ENCODE measurements around the gene NAT9. TPM values are rescaled to one million over a fixed set of nuclear protein-coding genes. Genes with fewer than 3 reads are reported as not detected.

NAT9 gene
- total RNA-seq, 1 donor from 2014 or later = 48.9 TPM

DNA sequence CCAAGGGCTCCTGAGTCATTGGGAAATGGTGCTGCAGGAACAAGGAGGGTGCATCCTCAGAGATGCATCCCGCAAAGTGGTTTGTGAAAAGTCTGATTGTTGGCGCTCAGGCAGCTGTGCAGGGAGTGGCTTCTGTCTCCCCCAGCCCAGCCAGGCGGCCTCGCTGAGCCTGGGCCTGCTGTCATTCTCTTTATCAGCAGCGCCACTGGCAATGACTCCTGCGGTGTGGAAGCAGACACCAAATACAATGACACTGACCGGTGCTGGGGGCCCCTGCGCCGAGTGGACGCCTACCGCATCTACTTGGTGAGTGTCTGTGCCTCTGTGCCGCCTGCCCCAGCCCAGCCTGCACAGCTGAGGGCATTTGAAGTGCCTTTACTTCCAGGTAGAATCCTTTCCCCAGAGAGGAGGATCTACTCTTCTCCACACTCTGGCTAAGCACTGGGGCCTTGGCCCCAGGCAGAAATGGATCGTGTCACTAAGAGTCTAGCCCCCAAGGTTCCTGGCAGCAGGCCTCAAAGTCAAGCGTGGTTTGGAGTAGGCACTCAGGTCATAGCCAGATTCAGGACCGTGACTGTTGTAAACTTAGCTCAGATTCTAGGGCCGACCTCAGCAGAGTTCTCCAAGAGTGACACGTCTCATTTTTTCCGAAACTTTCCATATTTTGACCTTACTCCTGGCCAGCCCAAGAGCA is 19.3 kb upstream of the NAT9 start:
- no peak for DNase-seq (ENCODE audit: low spot score)
- Mint-ChIP-seq H3K9me3 (ENCODE audit: low read depth) (no peaks in the 10 kb centered on the region), H3K36me3 (ENCODE audit: low read depth) (peaks cover 38% of the 10 kb centered on the region), H3K4me3 (ENCODE audit: unreplicated experiment) (no peak overlapping the region), H3K27me3 (ENCODE audit: low read depth) (no peaks in the 10 kb centered on the region), H3K27ac (ENCODE audit: unreplicated experiment) (no peak overlapping the region), H3K4me1 (ENCODE audit: low read depth) (no peaks in the 10 kb centered on the region)
- TF ChIP-seq, protein P1, sequence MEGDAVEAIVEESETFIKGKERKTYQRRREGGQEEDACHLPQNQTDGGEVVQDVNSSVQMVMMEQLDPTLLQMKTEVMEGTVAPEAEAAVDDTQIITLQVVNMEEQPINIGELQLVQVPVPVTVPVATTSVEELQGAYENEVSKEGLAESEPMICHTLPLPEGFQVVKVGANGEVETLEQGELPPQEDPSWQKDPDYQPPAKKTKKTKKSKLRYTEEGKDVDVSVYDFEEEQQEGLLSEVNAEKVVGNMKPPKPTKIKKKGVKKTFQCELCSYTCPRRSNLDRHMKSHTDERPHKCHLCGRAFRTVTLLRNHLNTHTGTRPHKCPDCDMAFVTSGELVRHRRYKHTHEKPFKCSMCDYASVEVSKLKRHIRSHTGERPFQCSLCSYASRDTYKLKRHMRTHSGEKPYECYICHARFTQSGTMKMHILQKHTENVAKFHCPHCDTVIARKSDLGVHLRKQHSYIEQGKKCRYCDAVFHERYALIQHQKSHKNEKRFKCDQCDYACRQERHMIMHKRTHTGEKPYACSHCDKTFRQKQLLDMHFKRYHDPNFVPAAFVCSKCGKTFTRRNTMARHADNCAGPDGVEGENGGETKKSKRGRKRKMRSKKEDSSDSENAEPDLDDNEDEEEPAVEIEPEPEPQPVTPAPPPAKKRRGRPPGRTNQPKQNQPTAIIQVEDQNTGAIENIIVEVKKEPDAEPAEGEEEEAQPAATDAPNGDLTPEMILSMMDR (IDR thresholded peaks at IDR 0.05) = no peak

GRCh38 chr17:74792586-74793105 is 16.5 kb upstream of the NAT9 start:
- H3K4me1 Mint-ChIP-seq (ENCODE audit: low read depth) = no peaks in the 10 kb centered on the region
- H3K27ac Mint-ChIP-seq (ENCODE audit: unreplicated experiment) = no peak overlapping the region
- TF ChIP-seq, protein P1 (IDR thresholded peaks at IDR 0.05) = no peak
- no peaks in the 10 kb centered on the region for H3K27me3 Mint-ChIP-seq (ENCODE audit: low read depth)
- H3K36me3 Mint-ChIP-seq (ENCODE audit: low read depth) = peaks cover 30% of the 10 kb centered on the region
- H3K9me3 Mint-ChIP-seq (ENCODE audit: low read depth) = no peaks in the 10 kb centered on the region
- no peak overlapping the region for H3K4me3 Mint-ChIP-seq (ENCODE audit: unreplicated experiment)
- DNase-seq (ENCODE audit: low spot score) = no peak

DNA sequence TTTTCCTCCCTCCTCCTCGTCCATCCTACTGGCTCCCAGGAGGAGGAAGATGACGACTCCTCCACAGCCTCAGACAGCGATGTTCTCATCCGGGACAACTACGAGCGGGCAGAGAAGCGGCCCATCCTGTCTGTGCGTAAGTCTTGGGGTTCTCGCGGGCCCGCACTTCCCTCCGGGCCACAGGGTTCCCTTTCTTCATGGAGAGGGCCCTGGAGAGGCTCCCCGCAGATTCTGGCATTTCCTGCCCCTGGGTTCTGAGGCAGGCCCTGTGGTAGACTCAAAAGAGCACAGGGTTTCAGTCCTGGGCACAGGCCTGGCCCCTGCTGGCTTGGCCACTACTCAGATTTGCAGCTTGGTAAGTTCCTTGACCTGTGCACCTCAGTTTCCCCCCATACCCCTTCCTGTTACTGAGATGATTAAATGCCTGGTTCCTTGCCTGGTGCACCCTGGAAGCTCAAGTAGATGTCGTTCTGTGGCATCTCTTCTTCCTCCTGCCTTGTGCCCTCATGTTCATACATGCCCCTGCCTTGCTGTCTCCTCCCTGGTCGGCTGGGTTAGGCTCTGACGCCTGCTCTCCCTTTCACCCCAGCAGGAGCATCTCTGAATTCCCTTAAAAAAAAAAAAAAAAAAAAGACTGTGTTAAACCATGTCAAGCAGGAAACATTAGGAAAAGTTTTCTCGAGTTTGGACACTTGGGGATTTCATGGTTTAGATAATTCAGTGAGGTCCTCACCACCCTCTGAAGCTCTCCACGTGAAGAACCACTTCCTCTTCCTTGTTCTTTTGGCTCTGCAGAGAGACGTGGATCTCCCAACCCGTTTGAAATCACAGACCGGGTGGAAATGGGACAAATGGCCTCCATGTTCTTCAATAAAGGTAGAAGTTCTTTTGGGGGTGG is 14.3 kb upstream of the NAT9 start:
- no peak overlapping the region for H3K27ac Mint-ChIP-seq (ENCODE audit: unreplicated experiment)
- H3K36me3 Mint-ChIP-seq (ENCODE audit: low read depth) = peaks cover 26% of the 10 kb centered on the region
- TF ChIP-seq, protein P1 (IDR thresholded peaks at IDR 0.05) = no peak
- no peaks in the 10 kb centered on the region for H3K9me3 Mint-ChIP-seq (ENCODE audit: low read depth)
- H3K4me1 Mint-ChIP-seq (ENCODE audit: low read depth) = no peaks in the 10 kb centered on the region
- H3K27me3 Mint-ChIP-seq (ENCODE audit: low read depth) = no peaks in the 10 kb centered on the region
- DNase-seq (ENCODE audit: low spot score) = no peak
- no peak overlapping the region for H3K4me3 Mint-ChIP-seq (ENCODE audit: unreplicated experiment)

GRCh38 chr17:74786431-74787055 is 10.4 kb upstream of the NAT9 start:
- no peaks in the 10 kb centered on the region for H3K27me3 Mint-ChIP-seq (ENCODE audit: low read depth)
- DNase-seq (ENCODE audit: low spot score) = no peak

More at GRCh38 chr17:74786431-74787055, 10.4 kb upstream of the NAT9 start:
- Mint-ChIP-seq H3K9me3 (ENCODE audit: low read depth) (no peaks in the 10 kb centered on the region), H3K4me1 (ENCODE audit: low read depth) (peaks cover 7% of the 10 kb centered on the region), H3K36me3 (ENCODE audit: low read depth) (peaks cover 23% of the 10 kb centered on the region), H3K4me3 (ENCODE audit: unreplicated experiment) (no peak overlapping the region), H3K27ac (ENCODE audit: unreplicated experiment) (no peak overlapping the region)
- TF ChIP-seq, protein P1 (IDR thresholded peaks at IDR 0.05) = no peak

Measured in chondrocyte (in vitro differentiated cells).